ENCODE data around the gene TPCN2.

DNA sequence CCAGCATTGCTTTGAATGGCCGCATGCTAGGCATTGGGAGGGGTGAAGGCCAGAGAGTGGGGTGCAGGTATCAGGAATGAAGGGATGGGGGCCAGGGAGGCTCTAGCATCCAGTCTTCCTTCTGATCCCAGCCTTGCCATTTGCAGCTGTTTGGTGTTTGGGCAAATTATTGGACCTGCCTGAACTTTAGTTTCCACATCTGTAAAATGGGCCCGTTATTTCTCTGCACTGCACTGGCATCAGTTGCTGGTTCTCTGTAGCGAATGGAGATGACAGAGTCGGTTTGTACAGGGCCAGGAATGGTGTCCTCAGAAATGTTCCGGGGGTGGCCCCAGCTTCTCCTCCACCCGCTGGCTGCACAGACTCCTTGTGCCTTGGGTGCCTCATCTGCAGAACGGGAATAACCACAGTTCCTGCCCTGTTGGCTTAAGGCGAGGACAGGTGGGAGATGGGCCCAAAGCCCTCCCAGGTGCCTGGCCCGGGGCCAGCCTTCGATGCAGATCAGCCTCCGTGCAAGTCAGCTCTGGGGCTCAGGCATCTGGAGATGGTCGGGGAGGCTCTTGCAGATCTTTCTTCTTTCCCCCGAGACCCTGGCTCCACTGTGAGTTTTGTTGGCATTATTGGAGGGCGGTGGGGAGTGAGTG is 55.6 kb downstream of the TPCN2 start:
- TF ChIP-seq, protein P1, sequence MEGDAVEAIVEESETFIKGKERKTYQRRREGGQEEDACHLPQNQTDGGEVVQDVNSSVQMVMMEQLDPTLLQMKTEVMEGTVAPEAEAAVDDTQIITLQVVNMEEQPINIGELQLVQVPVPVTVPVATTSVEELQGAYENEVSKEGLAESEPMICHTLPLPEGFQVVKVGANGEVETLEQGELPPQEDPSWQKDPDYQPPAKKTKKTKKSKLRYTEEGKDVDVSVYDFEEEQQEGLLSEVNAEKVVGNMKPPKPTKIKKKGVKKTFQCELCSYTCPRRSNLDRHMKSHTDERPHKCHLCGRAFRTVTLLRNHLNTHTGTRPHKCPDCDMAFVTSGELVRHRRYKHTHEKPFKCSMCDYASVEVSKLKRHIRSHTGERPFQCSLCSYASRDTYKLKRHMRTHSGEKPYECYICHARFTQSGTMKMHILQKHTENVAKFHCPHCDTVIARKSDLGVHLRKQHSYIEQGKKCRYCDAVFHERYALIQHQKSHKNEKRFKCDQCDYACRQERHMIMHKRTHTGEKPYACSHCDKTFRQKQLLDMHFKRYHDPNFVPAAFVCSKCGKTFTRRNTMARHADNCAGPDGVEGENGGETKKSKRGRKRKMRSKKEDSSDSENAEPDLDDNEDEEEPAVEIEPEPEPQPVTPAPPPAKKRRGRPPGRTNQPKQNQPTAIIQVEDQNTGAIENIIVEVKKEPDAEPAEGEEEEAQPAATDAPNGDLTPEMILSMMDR (IDR thresholded peaks at IDR 0.05), result no peak
- TF ChIP-seq POLR2A (IDR thresholded peaks at IDR 0.05), result no peak
